ENCODE data around the gene ARF1. TPM values are rescaled to one million over a fixed set of nuclear protein-coding genes. Genes with fewer than 3 reads are reported as not detected.

ARF1 gene
- total RNA-seq, 1 experiment from 2014 or later: 395 TPM

- Histone ChIP-seq H3K9me3 (ENCODE audit: low read depth, low read length, poor library complexity, severe bottlenecking) (no peaks in the 10 kb centered on the region), H3K36me3 (ENCODE audit: insufficient read depth, low read length, poor library complexity, severe bottlenecking) (peaks cover 9% of the 10 kb centered on the region), H3K27ac (ENCODE audit: low read depth, low read length, poor library complexity, severe bottlenecking) (no peak overlapping the region), H3K4me3 (ENCODE audit: low read depth, low read length, poor library complexity, severe bottlenecking) (no peak overlapping the region), H3K27me3 (replicated peaks; ENCODE audit: insufficient read depth, low read depth, low read length, poor library complexity) (no peaks in the 10 kb centered on the region), H3K4me1 (ENCODE audit: insufficient read depth, low read length, poor library complexity, severe bottlenecking) (peaks cover 11% of the 10 kb centered on the region)
- no peak for DNase-seq (ENCODE audit: low spot score)
- ChIA-PET POLR2A (ENCODE audit: low non-redundant PET) (no interaction called here), CTCF (no interaction called here)
- intact Hi-C loops (cut with micrococcal nuclease; ENCODE audit: unreplicated experiment): no loop called here
- TF ChIP-seq EZH2 (IDR thresholded peaks at IDR 0.05; ENCODE audit: borderline replicate concordance, low read depth, low read length, poor library complexity, severe bottlenecking): no peak
- TF ChIP-seq, protein P1, sequence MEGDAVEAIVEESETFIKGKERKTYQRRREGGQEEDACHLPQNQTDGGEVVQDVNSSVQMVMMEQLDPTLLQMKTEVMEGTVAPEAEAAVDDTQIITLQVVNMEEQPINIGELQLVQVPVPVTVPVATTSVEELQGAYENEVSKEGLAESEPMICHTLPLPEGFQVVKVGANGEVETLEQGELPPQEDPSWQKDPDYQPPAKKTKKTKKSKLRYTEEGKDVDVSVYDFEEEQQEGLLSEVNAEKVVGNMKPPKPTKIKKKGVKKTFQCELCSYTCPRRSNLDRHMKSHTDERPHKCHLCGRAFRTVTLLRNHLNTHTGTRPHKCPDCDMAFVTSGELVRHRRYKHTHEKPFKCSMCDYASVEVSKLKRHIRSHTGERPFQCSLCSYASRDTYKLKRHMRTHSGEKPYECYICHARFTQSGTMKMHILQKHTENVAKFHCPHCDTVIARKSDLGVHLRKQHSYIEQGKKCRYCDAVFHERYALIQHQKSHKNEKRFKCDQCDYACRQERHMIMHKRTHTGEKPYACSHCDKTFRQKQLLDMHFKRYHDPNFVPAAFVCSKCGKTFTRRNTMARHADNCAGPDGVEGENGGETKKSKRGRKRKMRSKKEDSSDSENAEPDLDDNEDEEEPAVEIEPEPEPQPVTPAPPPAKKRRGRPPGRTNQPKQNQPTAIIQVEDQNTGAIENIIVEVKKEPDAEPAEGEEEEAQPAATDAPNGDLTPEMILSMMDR (conservative IDR thresholded peaks at IDR 0.05; ENCODE audit: low read depth, low read length): no peak
- BruUV-seq (replicated peaks): no TSS peak
Measured at GRCh38 chr1:228107636-228108035, 25.1 kb downstream of the ARF1 start.

DNA sequence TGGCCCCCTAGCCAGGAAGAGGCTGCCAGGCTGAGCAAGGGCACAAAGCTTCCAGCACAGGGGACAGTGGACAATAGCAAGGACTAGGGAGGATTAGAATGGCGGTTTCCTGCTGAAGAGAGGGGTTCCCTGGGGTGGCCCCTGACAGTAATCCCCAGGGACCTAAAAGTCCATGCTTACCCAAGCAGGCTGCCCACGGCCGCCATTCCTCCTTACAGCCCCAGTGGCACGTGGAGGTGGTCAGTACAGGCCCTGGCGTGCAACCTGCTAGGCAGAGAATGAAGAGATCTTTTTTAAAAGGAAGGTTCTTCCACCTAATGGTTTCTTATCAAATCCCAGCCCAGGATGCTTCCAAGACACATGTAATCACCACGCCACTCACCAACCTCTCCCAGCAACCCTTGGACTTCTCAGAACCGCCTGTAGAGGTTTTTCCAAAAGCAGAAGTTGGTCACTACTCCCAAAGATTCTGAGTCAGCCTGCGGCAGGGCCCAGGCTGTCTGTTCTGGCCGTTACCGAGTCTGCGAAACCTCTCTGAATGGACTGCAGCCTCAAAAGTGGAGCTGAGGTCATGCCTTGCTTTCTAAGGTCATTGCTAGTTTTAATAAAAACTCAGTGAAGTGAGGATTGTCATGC is 25.7 kb downstream of the ARF1 start:
- ChIA-PET POLR2A (ENCODE audit: low non-redundant PET) (no interaction called here), CTCF (no interaction called here)
- Histone ChIP-seq H3K4me3 (ENCODE audit: low read depth, low read length, poor library complexity, severe bottlenecking) (peak overlapping the region; percentile 87), H3K27me3 (replicated peaks; ENCODE audit: insufficient read depth, low read depth, low read length, poor library complexity) (no peaks in the 10 kb centered on the region), H3K4me1 (ENCODE audit: insufficient read depth, low read length, poor library complexity, severe bottlenecking) (peaks cover 11% of the 10 kb centered on the region), H3K36me3 (ENCODE audit: insufficient read depth, low read length, poor library complexity, severe bottlenecking) (peaks cover 9% of the 10 kb centered on the region), H3K9me3 (ENCODE audit: low read depth, low read length, poor library complexity, severe bottlenecking) (no peaks in the 10 kb centered on the region), H3K27ac (ENCODE audit: low read depth, low read length, poor library complexity, severe bottlenecking) (peak overlapping the region; percentile 84)
- TF ChIP-seq, protein P1 (conservative IDR thresholded peaks at IDR 0.05; ENCODE audit: low read depth, low read length): no peak
- no peak for TF ChIP-seq EZH2 (IDR thresholded peaks at IDR 0.05; ENCODE audit: borderline replicate concordance, low read depth, low read length, poor library complexity, severe bottlenecking)
- TSS peak; percentile 76 for BruUV-seq (replicated peaks)
- no peak for DNase-seq (ENCODE audit: low spot score)
- intact Hi-C loops (cut with micrococcal nuclease; ENCODE audit: unreplicated experiment): no loop called here

GRCh38 chr1:228108742-228109072 is 26.2 kb downstream of the ARF1 start:
- H3K27ac ChIP-seq (ENCODE audit: low read depth, low read length, poor library complexity, severe bottlenecking): peak overlapping the region; percentile 84
- H3K9me3 ChIP-seq (ENCODE audit: low read depth, low read length, poor library complexity, severe bottlenecking): no peaks in the 10 kb centered on the region
- peaks cover 9% of the 10 kb centered on the region for H3K36me3 ChIP-seq (ENCODE audit: insufficient read depth, low read length, poor library complexity, severe bottlenecking)
- TF ChIP-seq, protein P1 (conservative IDR thresholded peaks at IDR 0.05; ENCODE audit: low read depth, low read length): no peak
- TF ChIP-seq EZH2 (IDR thresholded peaks at IDR 0.05; ENCODE audit: borderline replicate concordance, low read depth, low read length, poor library complexity, severe bottlenecking): no peak
- H3K27me3 ChIP-seq (replicated peaks; ENCODE audit: insufficient read depth, low read depth, low read length, poor library complexity): no peaks in the 10 kb centered on the region
- H3K4me3 ChIP-seq (ENCODE audit: low read depth, low read length, poor library complexity, severe bottlenecking): peak overlapping the region; percentile 87
- intact Hi-C loops (cut with micrococcal nuclease; ENCODE audit: unreplicated experiment): loop anchor here (1.0 kb wide), 1 partner anchor 32 kb away; the partner anchor contains the start of gene GUK1
- CTCF ChIA-PET: no interaction called here
- POLR2A ChIA-PET (ENCODE audit: low non-redundant PET): no interaction called here
- peaks cover 10% of the 10 kb centered on the region for H3K4me1 ChIP-seq (ENCODE audit: insufficient read depth, low read length, poor library complexity, severe bottlenecking)
- DNase-seq (ENCODE audit: low spot score): no peak
- no TSS peak for BruUV-seq (replicated peaks)
